Mesenchymal stem cell (in vitro differentiated cells and primary cell): ENCODE measurements around the gene TLR8.

Source experiments
- DNase-seq: peaks from one replicate; pipeline ENCODE4 v3.0.0-alpha.2; 2013
- H2AFZ ChIP-seq: one replicate; pipeline ENCODE4 v1.6.1; 2013; ENCODE audit warnings: low read depth, mild to moderate bottlenecking, control low read depth, inconsistent platforms, low read length, moderate library complexity
- H2AK5ac ChIP-seq: 2 replicates; pipeline ENCODE4 v1.6.1; 2013; ENCODE audit warnings: low read length, moderate library complexity, mild to moderate bottlenecking, inconsistent platforms; ENCODE audit not compliant: severe bottlenecking
- H2BK120ac ChIP-seq: one replicate; pipeline ENCODE4 v1.6.1; 2013; ENCODE audit warnings: low read depth, mild to moderate bottlenecking, inconsistent platforms, low read length, moderate library complexity
- H2BK12ac ChIP-seq, 2 experiments: one replicate each; pipeline ENCODE4 v1.6.1; 2013; ENCODE audit warnings: inconsistent platforms in 2 of 2, low read length in 2 of 2, mild to moderate bottlenecking in 2 of 2, moderate library complexity in 2 of 2, control low read depth in 1 of 2
- H2BK15ac ChIP-seq: one replicate; pipeline ENCODE4 v1.6.1; 2013; ENCODE audit warnings: mild to moderate bottlenecking, low read depth, inconsistent platforms; ENCODE audit not compliant: poor library complexity, severe bottlenecking
- H2BK5ac ChIP-seq: 2 replicates; pipeline ENCODE4 v1.6.1; 2013; ENCODE audit warnings: low read depth, mild to moderate bottlenecking, low read length, control low read depth, inconsistent platforms; ENCODE audit not compliant: poor library complexity, severe bottlenecking
- H3K14ac ChIP-seq, 2 experiments: one replicate each; pipeline ENCODE4 v1.6.1; 2013; ENCODE audit warnings: inconsistent platforms in 2 of 2, low read length in 2 of 2, control low read depth in 1 of 2, mild to moderate bottlenecking in 1 of 2, moderate library complexity in 1 of 2
- H3K18ac ChIP-seq, 2 experiments: one replicate each; pipeline ENCODE4 v1.6.1; 2013; ENCODE audit warnings: inconsistent platforms in 2 of 2, low read length in 2 of 2, control low read depth in 1 of 2, low read depth in 1 of 2, mild to moderate bottlenecking in 1 of 2
- H3K23ac ChIP-seq, 2 experiments: one replicate each; pipeline ENCODE4 v1.6.1; 2013; ENCODE audit warnings: inconsistent platforms in 2 of 2, low read length in 2 of 2, mild to moderate bottlenecking in 2 of 2, moderate library complexity in 2 of 2, control low read depth in 1 of 2
- H3K27ac ChIP-seq: 2 replicates; pipeline ENCODE4 v1.5.1; 2013; ENCODE audit warnings: mild to moderate bottlenecking, moderate library complexity, low read length, control low read depth, inconsistent platforms; ENCODE audit not compliant: poor library complexity, severe bottlenecking
- H3K27me3 ChIP-seq, 2 experiments: 2 replicates each; pipeline versions ENCODE4 v1.6.1 to v1.7.0; 2013; ENCODE audit warnings: low read length in 2 of 2, mild to moderate bottlenecking in 2 of 2, moderate library complexity in 2 of 2, control low read depth in 1 of 2, inconsistent platforms in 1 of 2; ENCODE audit not compliant: control insufficient read depth in 1 of 2, insufficient read depth in 1 of 2
- H3K36me3 ChIP-seq, 2 experiments: 2 replicates each; pipeline versions ENCODE4 v1.6.1 to v1.7.0; 2013; ENCODE audit warnings: low read length in 2 of 2, control low read depth in 1 of 2, inconsistent platforms in 1 of 2, low read depth in 1 of 2, mild to moderate bottlenecking in 1 of 2; ENCODE audit not compliant: insufficient read depth in 2 of 2, control insufficient read depth in 1 of 2
- H3K4ac ChIP-seq, 2 experiments: one replicate each; pipeline ENCODE4 v1.6.1; 2013; ENCODE audit warnings: inconsistent platforms in 2 of 2, low read length in 2 of 2, mild to moderate bottlenecking in 2 of 2, moderate library complexity in 2 of 2, control low read depth in 1 of 2, low read depth in 1 of 2
- H3K4me1 ChIP-seq: 2 replicates; pipeline ENCODE4 v1.6.1; 2013; ENCODE audit warnings: low read depth, low read length, control low read depth; ENCODE audit not compliant: control insufficient read depth, insufficient read depth
- H3K4me2 ChIP-seq: 2 replicates; pipeline ENCODE4 v1.6.1; 2013; ENCODE audit warnings: low read length, mild to moderate bottlenecking, inconsistent platforms; ENCODE audit not compliant: poor library complexity, severe bottlenecking
- H3K4me3 ChIP-seq, 2 experiments: 2 replicates each; pipeline versions ENCODE4 v1.5.1 to v1.7.0; 2013; ENCODE audit warnings: low read length in 2 of 2, mild to moderate bottlenecking in 2 of 2, control low read depth in 1 of 2, low read depth in 1 of 2; ENCODE audit not compliant: insufficient read depth in 1 of 2
- H3K79me1 ChIP-seq: replicated peaks from 2 replicates; pipeline ENCODE4 v1.6.1; 2013; ENCODE audit warnings: mild to moderate bottlenecking, control low read depth, low read length, inconsistent platforms; ENCODE audit not compliant: poor library complexity, severe bottlenecking
- H3K9ac ChIP-seq: 2 replicates; pipeline ENCODE4 v1.7.0; 2013; ENCODE audit warnings: mild to moderate bottlenecking, low read length, moderate library complexity
- H3K9me3 ChIP-seq: 2 replicates; pipeline ENCODE4 v1.7.0; 2013; ENCODE audit warnings: mild to moderate bottlenecking, low read length; ENCODE audit not compliant: control insufficient read depth
- H4K8ac ChIP-seq: one replicate; pipeline ENCODE4 v1.6.1; 2013; ENCODE audit warnings: inconsistent platforms, mild to moderate bottlenecking, low read length, moderate library complexity
- H4K91ac ChIP-seq: one replicate; pipeline ENCODE4 v1.6.1; 2013; ENCODE audit warnings: mild to moderate bottlenecking, low read length, inconsistent platforms
- WGBS: methylation state at CpG from one replicate; pipeline ENCODE4 v1.1.7; 2013; ENCODE audit warnings: mixed read lengths; 5-methylcytosine and 5-hydroxymethylcytosine counted together

TLR8 gene

DNA sequence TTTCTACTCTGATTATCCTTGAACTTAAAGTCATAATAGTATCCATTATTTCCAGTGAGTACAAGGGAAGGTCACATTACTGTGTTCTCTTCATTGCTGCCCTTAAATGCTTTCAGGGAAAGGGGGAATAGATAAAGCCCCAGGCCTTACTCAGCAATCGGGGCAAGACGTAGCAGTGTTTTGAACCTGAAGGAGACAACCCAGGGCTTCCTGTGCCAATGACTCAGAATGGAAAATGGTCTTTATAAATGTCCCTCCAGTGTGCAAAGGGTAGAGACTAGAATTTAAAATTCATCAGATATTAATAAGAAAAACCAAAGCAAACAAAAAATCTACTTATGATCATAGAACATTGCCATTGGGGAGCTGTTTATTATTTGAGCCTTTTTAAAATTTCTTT, 23.7 kb downstream of the TLR8 start:
- Histone ChIP-seq H3K4ac (no peak overlapping the region), H3K4me2 (no peak overlapping the region), H3K14ac (no peak overlapping the region), H3K79me1 (no peaks in the 10 kb centered on the region), H2BK5ac (no peak overlapping the region), H3K27ac (no peak overlapping the region), H3K27me3 (peaks cover 0 to 4% of the 10 kb centered on the region in 2 experiments), H2BK120ac (no peak overlapping the region), H3K36me3 (no peaks in the 10 kb centered on the region), H2BK15ac (no peak overlapping the region), H3K9me3 (peaks cover 15% of the 10 kb centered on the region), H2BK12ac (no peak overlapping the region), H3K4me1 (no peaks in the 10 kb centered on the region), H3K4me3 (no peak overlapping the region), H3K9ac (no peak overlapping the region), H4K8ac (no peak overlapping the region), H4K91ac (no peak overlapping the region), H2AFZ (no peak overlapping the region), H2AK5ac (no peak overlapping the region), H3K18ac (no peak overlapping the region), H3K23ac (no peak overlapping the region)
- no CpG with 5 or more reads among the region's 2 CpGs for WGBS
- DNase-seq: no peak

DNA sequence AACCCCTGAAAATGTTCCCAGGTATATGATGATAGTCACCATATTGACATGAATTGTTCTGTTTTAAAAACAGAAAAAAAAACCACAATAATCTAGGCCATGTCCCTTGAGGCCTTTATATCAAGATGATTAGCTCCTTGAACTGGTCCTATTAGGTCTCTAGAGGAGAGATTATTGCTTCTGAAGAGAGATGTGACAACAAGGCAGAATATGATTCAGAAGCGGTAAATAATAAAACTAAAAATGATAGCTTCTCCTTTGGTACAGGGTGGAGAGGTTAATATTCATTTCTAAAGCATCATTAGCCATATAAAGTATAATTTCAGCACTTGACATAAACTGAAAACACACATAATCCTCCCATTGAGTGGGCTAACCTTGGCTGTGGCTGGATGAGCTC, 25.8 kb downstream of the TLR8 start:
- H3K9ac ChIP-seq: no peak overlapping the region
- DNase-seq: no peak
- no peak overlapping the region for H4K8ac ChIP-seq
- no peak overlapping the region for H2BK12ac ChIP-seq
- no peaks in the 10 kb centered on the region for H3K79me1 ChIP-seq
- H3K4me2 ChIP-seq: no peak overlapping the region
- H2BK15ac ChIP-seq: no peak overlapping the region
- H4K91ac ChIP-seq: no peak overlapping the region
- no peak overlapping the region for H3K18ac ChIP-seq
- H2AFZ ChIP-seq: no peak overlapping the region
- H3K27ac ChIP-seq: no peak overlapping the region
- WGBS: no CpG with 5 or more reads among the region's 1 CpG
- no peak overlapping the region for H3K14ac ChIP-seq
- no peak overlapping the region for H3K4me3 ChIP-seq
- H2AK5ac ChIP-seq: no peak overlapping the region
- peaks cover 0 to 4% of the 10 kb centered on the region in 2 experiments for H3K27me3 ChIP-seq
- H2BK120ac ChIP-seq: no peak overlapping the region
- H3K9me3 ChIP-seq: peaks cover 16% of the 10 kb centered on the region
- H3K4ac ChIP-seq: no peak overlapping the region
- H2BK5ac ChIP-seq: no peak overlapping the region
- H3K4me1 ChIP-seq: no peaks in the 10 kb centered on the region
- no peak overlapping the region for H3K23ac ChIP-seq
- H3K36me3 ChIP-seq: no peaks in the 10 kb centered on the region

GRCh38 chrX:12934850-12935249, 28.4 kb downstream of the TLR8 start:
- no peaks in the 10 kb centered on the region for H3K79me1 ChIP-seq
- no peak overlapping the region for H2AK5ac ChIP-seq
- H2AFZ ChIP-seq: no peak overlapping the region
- no peak overlapping the region for H2BK15ac ChIP-seq
- H3K27me3 ChIP-seq: peaks cover 0 to 4% of the 10 kb centered on the region in 2 experiments
- H3K9ac ChIP-seq: no peak overlapping the region
- DNase-seq: no peak
- no peak overlapping the region for H2BK5ac ChIP-seq
- no peak overlapping the region for H3K14ac ChIP-seq
- H3K4me3 ChIP-seq: no peak overlapping the region
- H3K9me3 ChIP-seq: peaks cover 16% of the 10 kb centered on the region
- no peak overlapping the region for H3K23ac ChIP-seq
- no peak overlapping the region for H3K4me2 ChIP-seq
- H3K27ac ChIP-seq: no peak overlapping the region
- no peak overlapping the region for H3K18ac ChIP-seq
- no peak overlapping the region for H2BK12ac ChIP-seq
- H3K4me1 ChIP-seq: no peaks in the 10 kb centered on the region
- WGBS: 92% methylated on average over 5 of the region's 5 CpGs
- H2BK120ac ChIP-seq: no peak overlapping the region
- H4K91ac ChIP-seq: no peak overlapping the region
- no peaks in the 10 kb centered on the region for H3K36me3 ChIP-seq
- no peak overlapping the region for H4K8ac ChIP-seq
- no peak overlapping the region for H3K4ac ChIP-seq

GRCh38 chrX:12936947-12937346, 30.5 kb downstream of the TLR8 start:
- no peak overlapping the region for H3K27ac ChIP-seq
- H3K9me3 ChIP-seq: peaks cover 13% of the 10 kb centered on the region
- no peak overlapping the region for H2BK5ac ChIP-seq
- H2BK120ac ChIP-seq: no peak overlapping the region
- H3K23ac ChIP-seq: no peak overlapping the region
- DNase-seq: no peak
- no peak overlapping the region for H3K9ac ChIP-seq
- no peak overlapping the region for H2AFZ ChIP-seq
- no peaks in the 10 kb centered on the region for H3K36me3 ChIP-seq
- H4K91ac ChIP-seq: no peak overlapping the region
- no peak overlapping the region for H3K4me3 ChIP-seq
- no CpG with 5 or more reads among the region's 1 CpG for WGBS
- H3K27me3 ChIP-seq: peaks cover 0 to 4% of the 10 kb centered on the region in 2 experiments
- H3K79me1 ChIP-seq: no peaks in the 10 kb centered on the region
- no peak overlapping the region for H2BK15ac ChIP-seq
- no peak overlapping the region for H3K18ac ChIP-seq
- no peak overlapping the region for H2BK12ac ChIP-seq
- H4K8ac ChIP-seq: no peak overlapping the region
- H3K4me2 ChIP-seq: no peak overlapping the region
- H3K4ac ChIP-seq: no peak overlapping the region
- H2AK5ac ChIP-seq: no peak overlapping the region
- no peaks in the 10 kb centered on the region for H3K4me1 ChIP-seq
- no peak overlapping the region for H3K14ac ChIP-seq
